DND-41 (cell line): ENCODE measurements around the gene NUTM1.
"Not testable (repeated sequence)": the region's sequence is repeated elsewhere in the genome, so short reads cannot be mapped to it uniquely, and the experiment has no call there.

Experiments used
- ATAC-seq: fragments of 200-7000 bp; cut with Tn5 transposase; 3 replicates; pipeline ENCODE4 v1.9.1; 2021; ENCODE audit warnings: low read depth; ENCODE audit not compliant: insufficient read depth
- DNase-seq: peaks from one replicate; pipeline ENCODE4 v3.0.0-alpha.2; 2020
- H2AFZ ChIP-seq: 2 replicates; pipeline ENCODE4 v1.6.0; 2012; ENCODE audit warnings: low read depth, low read length
- H3K27ac ChIP-seq: 2 replicates; pipeline ENCODE4 v1.5.1; 2012; ENCODE audit warnings: low read length, inconsistent platforms
- H3K27me3 ChIP-seq: fragments of 200-600 bp; sonication (generic); 2 replicates; pipeline ENCODE4 v1.6.0; 2012; ENCODE audit warnings: low read length, mild to moderate bottlenecking, inconsistent platforms; ENCODE audit not compliant: insufficient read depth, poor library complexity
- H3K36me3 ChIP-seq: 2 replicates; pipeline ENCODE4 v1.5.1; 2012; ENCODE audit warnings: low read length, inconsistent platforms; ENCODE audit not compliant: insufficient read depth
- H3K4me1 ChIP-seq: 2 replicates; pipeline ENCODE4 v1.5.1; 2012; ENCODE audit warnings: mild to moderate bottlenecking, low read length; ENCODE audit not compliant: insufficient read depth
- H3K4me2 ChIP-seq: 2 replicates; pipeline ENCODE4 v1.6.0; 2012; ENCODE audit warnings: mild to moderate bottlenecking, moderate library complexity, low read length, inconsistent platforms; ENCODE audit not compliant: insufficient read depth
- H3K4me3 ChIP-seq, 2 experiments: fragments of 200-600 bp in 1 of 2; shearing (Covaris generic) in 1 of 2; 2 replicates each; pipeline ENCODE4 v1.5.1; 2012 to 2016; ENCODE audit warnings: inconsistent platforms in 2 of 2, low read length in 2 of 2, mild to moderate bottlenecking in 2 of 2, low read depth in 1 of 2, moderate library complexity in 1 of 2
- H3K79me2 ChIP-seq: 2 replicates; pipeline ENCODE4 v1.6.0; 2012; ENCODE audit warnings: low read length, inconsistent platforms; ENCODE audit not compliant: insufficient read depth
- H3K9ac ChIP-seq: 2 replicates; pipeline ENCODE4 v1.6.0; 2012; ENCODE audit warnings: low read depth, mild to moderate bottlenecking, inconsistent platforms, low read length, moderate library complexity
- H3K9me3 ChIP-seq: 2 replicates; pipeline ENCODE4 v1.5.1; 2012; ENCODE audit warnings: low read length, moderate library complexity, mild to moderate bottlenecking, inconsistent platforms; ENCODE audit not compliant: insufficient read depth, severe bottlenecking
- H4K20me1 ChIP-seq: 2 replicates; pipeline ENCODE4 v1.6.0; 2012; ENCODE audit warnings: low read length; ENCODE audit not compliant: insufficient read depth
- CTCF ChIP-seq: IDR thresholded peaks from 2 replicates; pipeline ENCODE4 v1.5.1; 2012; ENCODE audit warnings: borderline replicate concordance, low read length, moderate library complexity, mild to moderate bottlenecking; ENCODE audit not compliant: poor library complexity, severe bottlenecking; ENCODE audit errors: extremely low read depth
- EZH2 ChIP-seq: IDR thresholded peaks from 3 replicates; pipeline ENCODE4 v1.6.1; 2012; ENCODE audit warnings: borderline replicate concordance, low read depth, mild to moderate bottlenecking, moderate library complexity, low read length, inconsistent platforms; ENCODE audit not compliant: severe bottlenecking

NUTM1 gene

GRCh38 chr15:34370643-34371042, 27.5 kb downstream of the NUTM1 start:
- Histone ChIP-seq H3K36me3 (no peaks in the 10 kb centered on the region), H3K9ac (no peak overlapping the region), H3K9me3 (no peaks in the 10 kb centered on the region), H4K20me1 (peaks cover 3% of the 10 kb centered on the region; the same call in 1 of the 2 replicates), H2AFZ (no peak overlapping the region), H3K79me2 (peaks cover 11% of the 10 kb centered on the region), H3K27ac (no peak overlapping the region), H3K27me3 (no peaks in the 10 kb centered on the region), H3K4me3 (no peak overlapping the region), H3K4me2 (no peak overlapping the region), H3K4me1 (peaks cover 19% of the 10 kb centered on the region)
- no peak for ATAC-seq
- no peak for TF ChIP-seq EZH2
- no peak for TF ChIP-seq CTCF
- DNase-seq: no peak

- no peak for TF ChIP-seq CTCF
- TF ChIP-seq EZH2: no peak
- no peak for DNase-seq
- H3K9me3 ChIP-seq: no peaks in the 10 kb centered on the region
- no peak overlapping the region for H3K9ac ChIP-seq
- no peaks in the 10 kb centered on the region for H3K36me3 ChIP-seq
- H3K4me2 ChIP-seq: no peak overlapping the region
- no peak overlapping the region for H3K27ac ChIP-seq
- H3K4me1 ChIP-seq: no peaks in the 10 kb centered on the region
- no peak overlapping the region for H2AFZ ChIP-seq
- no peaks in the 10 kb centered on the region for H3K27me3 ChIP-seq
- no peak overlapping the region for H3K4me3 ChIP-seq
- no peaks in the 10 kb centered on the region for H4K20me1 ChIP-seq
- H3K79me2 ChIP-seq: no peaks in the 10 kb centered on the region
- no peak for ATAC-seq
Observed at GRCh38 chr15:34373951-34374350, 30.8 kb downstream of the NUTM1 start.

GRCh38 chr15:34374816-34375215, 31.7 kb downstream of the NUTM1 start:
- Histone ChIP-seq H3K27ac (no peak overlapping the region), H3K36me3 (no peaks in the 10 kb centered on the region)
- no peak for ATAC-seq

GRCh38 chr15:34375541-34375940, 32.4 kb downstream of the NUTM1 start:
- not testable (repeated sequence) for H3K27me3 ChIP-seq, ATAC-seq, H3K4me3 ChIP-seq, H3K36me3 ChIP-seq, H4K20me1 ChIP-seq, H3K4me2 ChIP-seq, H3K4me1 ChIP-seq, H3K79me2 ChIP-seq, H2AFZ ChIP-seq, H3K27ac ChIP-seq, DNase-seq, H3K9ac ChIP-seq, H3K9me3 ChIP-seq

More at GRCh38 chr15:34374816-34375215, 31.7 kb downstream of the NUTM1 start:
- no peaks in the 10 kb centered on the region for H4K20me1 ChIP-seq
- no peaks in the 10 kb centered on the region for H3K79me2 ChIP-seq
- TF ChIP-seq CTCF (no peak), EZH2 (no peak)
- no peaks in the 10 kb centered on the region for H3K4me1 ChIP-seq
- H3K4me2 ChIP-seq: no peak overlapping the region
- H3K9ac ChIP-seq: no peak overlapping the region
- DNase-seq: no peak
- H3K27me3 ChIP-seq: no peaks in the 10 kb centered on the region
- H2AFZ ChIP-seq: no peak overlapping the region
- no peak overlapping the region for H3K4me3 ChIP-seq
- no peaks in the 10 kb centered on the region for H3K9me3 ChIP-seq
